ENCODE data around the gene CLMN. TPM values are rescaled to one million over a fixed set of nuclear protein-coding genes. Genes with fewer than 3 reads are reported as not detected.

Gene CLMN
- total RNA-seq, 2 donors from 2014 or later, result 105 to 131 TPM

GRCh38 chr14:95257521-95257920 lies 62.2 kb downstream of the CLMN start:
- Histone ChIP-seq H3K9me3 (no peaks in the 10 kb centered on the region), H3K4me3 (no peak overlapping the region), H3K27me3 (no peaks in the 10 kb centered on the region), H3K27ac (no peak overlapping the region), H3K9ac (ENCODE audit: low read depth in 2 of 2, low read length in 2 of 2) (no peak overlapping the region), H3K36me3 (no peaks in the 10 kb centered on the region), H3K4me1 (peaks cover 6% of the 10 kb centered on the region)
- intact Hi-C loops (cut with DNase I), result no loop called here
- DNase-seq, result no peak
- TF ChIP-seq CTCF (IDR thresholded peaks at IDR 0.05), result no peak

GRCh38 chr14:95256776-95257060 lies 63.0 kb downstream of the CLMN start:
- Histone ChIP-seq H3K9me3 (no peaks in the 10 kb centered on the region), H3K36me3 (no peaks in the 10 kb centered on the region), H3K27ac (peak overlapping the region; percentile 30), H3K27me3 (no peaks in the 10 kb centered on the region), H3K4me1 (peaks cover 6% of the 10 kb centered on the region), H3K4me3 (no peak overlapping the region), H3K9ac (ENCODE audit: low read depth in 2 of 2, low read length in 2 of 2) (no peak overlapping the region)
- no peak for TF ChIP-seq CTCF (IDR thresholded peaks at IDR 0.05)
- intact Hi-C loops (cut with DNase I), result no loop called here
- DNase-seq, result no peak

- Histone ChIP-seq H3K9ac (ENCODE audit: low read depth in 2 of 2, low read length in 2 of 2) (no peak overlapping the region), H3K27me3 (no peaks in the 10 kb centered on the region), H3K4me1 (peaks cover 6% of the 10 kb centered on the region), H3K9me3 (no peaks in the 10 kb centered on the region), H3K36me3 (no peaks in the 10 kb centered on the region), H3K4me3 (no peak overlapping the region), H3K27ac (peak overlapping the region; percentile 30)
- intact Hi-C loops (cut with DNase I), result no loop called here
- DNase-seq, result no peak
- no peak for TF ChIP-seq CTCF (IDR thresholded peaks at IDR 0.05)
These were observed 63.5 kb downstream of the CLMN start for GRCh38 chr14:95256002-95256775.

- intact Hi-C loops (cut with DNase I), result no loop called here
- peaks cover 6% of the 10 kb centered on the region for H3K4me1 ChIP-seq
- no peaks in the 10 kb centered on the region for H3K27me3 ChIP-seq
- peak overlapping the region; percentile 30 for H3K27ac ChIP-seq
- no peaks in the 10 kb centered on the region for H3K36me3 ChIP-seq
- H3K4me3 ChIP-seq, result no peak overlapping the region
- peak overlapping the region in 1 of 2 donors; percentile 28 for H3K9ac ChIP-seq (ENCODE audit: low read depth in 2 of 2, low read length in 2 of 2)
- no peak for TF ChIP-seq CTCF (IDR thresholded peaks at IDR 0.05)
- H3K9me3 ChIP-seq, result no peaks in the 10 kb centered on the region
- DNase-seq, result peak; percentile 96
These were observed 64.2 kb downstream of the CLMN start for GRCh38 chr14:95255487-95255886.

- no peaks in the 10 kb centered on the region for H3K27me3 ChIP-seq
- H3K27ac ChIP-seq, result peak overlapping the region; percentile 11
- intact Hi-C loops (cut with DNase I), result no loop called here
- no peaks in the 10 kb centered on the region for H3K9me3 ChIP-seq
- H3K9ac ChIP-seq (ENCODE audit: low read depth in 2 of 2, low read length in 2 of 2), result peak overlapping the region in 1 of 2 donors; percentile 28
- DNase-seq, result no peak
- H3K36me3 ChIP-seq, result no peaks in the 10 kb centered on the region
- TF ChIP-seq CTCF (IDR thresholded peaks at IDR 0.05), result no peak
- H3K4me1 ChIP-seq, result peaks cover 7% of the 10 kb centered on the region
- no peak overlapping the region for H3K4me3 ChIP-seq
These were observed 64.7 kb downstream of the CLMN start for GRCh38 chr14:95255013-95255412.
